CD4-positive, alpha-beta T cell (primary cell): Measurements from ENCODE around the gene CEP70. TPM values are rescaled to one million over a fixed set of nuclear protein-coding genes. Genes with fewer than 3 reads are reported as not detected.

Source experiments
- ATAC-seq: fragments of 200-7000 bp; cut with Tn5 transposase; one replicate; pipeline ENCODE4 v1.10.0; 2022; ENCODE audit warnings: mild to moderate bottlenecking; ENCODE audit not compliant: poor library complexity
- CTCF ChIA-PET: fragments of 350-600 bp; sonication (Branson Sonifier 250); formaldehyde crosslinking; loops from one replicate; lab custom pipeline; 2021; ENCODE audit warnings: antibody characterized with exemption, inconsistent platforms; lab: Charles Lee
- POLR2A ChIA-PET: fragments of 350-600 bp; sonication (Branson Sonifier 250); formaldehyde crosslinking; loops from one replicate; lab custom pipeline; 2021; ENCODE audit warnings: antibody characterized with exemption, inconsistent platforms; lab: Charles Lee
- DNase-seq, 14 experiments: peaks; one replicate each; pipeline ENCODE4 v3.0.0-alpha.2; 2013 to 2020; ENCODE audit warnings: mixed read lengths in 2 of 14
- H3K27ac ChIP-seq, 2 donors: one replicate each; pipeline versions ENCODE4 v1.5.1 to v1.7.0; 2013; ENCODE audit warnings: low read length in 2 of 2, low read depth in 1 of 2, mild to moderate bottlenecking in 1 of 2
- H3K27me3 ChIP-seq, 2 experiments: 1 replicate in 1 of 2; 2 replicates in 1 of 2; pipeline versions ENCODE4 v1.6.1 to v1.7.0; 2013; ENCODE audit warnings: low read length in 2 of 2, control low read depth in 1 of 2, mild to moderate bottlenecking in 1 of 2, moderate library complexity in 1 of 2; ENCODE audit not compliant: insufficient read depth in 2 of 2, control insufficient read depth in 1 of 2
- H3K36me3 ChIP-seq: one replicate; pipeline ENCODE4 v1.6.1; 2013; ENCODE audit warnings: low read length, control low read depth; ENCODE audit not compliant: insufficient read depth
- H3K4me1 ChIP-seq: one replicate; pipeline ENCODE4 v1.6.1; 2013; ENCODE audit warnings: low read length, control low read depth; ENCODE audit not compliant: insufficient read depth
- H3K4me3 ChIP-seq: one replicate; pipeline ENCODE4 v1.5.1; 2013; ENCODE audit warnings: mild to moderate bottlenecking, low read length, moderate library complexity
- H3K9me3 ChIP-seq, 2 experiments: 1 replicate in 1 of 2; 2 replicates in 1 of 2; pipeline versions ENCODE4 v1.6.1 to v1.7.0; 2013; ENCODE audit warnings: low read length in 2 of 2, mild to moderate bottlenecking in 2 of 2, control low read depth in 1 of 2, moderate library complexity in 1 of 2; ENCODE audit not compliant: control insufficient read depth in 1 of 2, insufficient read depth in 1 of 2
- H3K27ac Mint-ChIP-seq: one replicate; pipeline ENCODE4 v1.8.0; 2020; ENCODE audit warnings: mixed read lengths
- H3K27me3 Mint-ChIP-seq: one replicate; pipeline ENCODE4 v1.8.0; 2021; ENCODE audit warnings: mixed read lengths
- H3K36me3 Mint-ChIP-seq: one replicate; pipeline ENCODE4 v1.8.0; 2021; ENCODE audit warnings: low read depth, mixed read lengths
- H3K4me1 Mint-ChIP-seq: one replicate; pipeline ENCODE4 v1.8.0; 2021; ENCODE audit warnings: low read depth, mixed read lengths
- H3K4me3 Mint-ChIP-seq: one replicate; pipeline ENCODE4 v1.8.0; 2020; ENCODE audit warnings: mild to moderate bottlenecking, mixed read lengths
- H3K9me3 Mint-ChIP-seq: one replicate; pipeline ENCODE4 v1.8.0; 2020; ENCODE audit warnings: mixed read lengths
- intact Hi-C, 2 experiments: fragments of 100-400 bp; cut with DNase I in 1 of 2; cut with micrococcal nuclease in 1 of 2; formaldehyde crosslinking; loops; one replicate each; pipeline versions ENCODE4 v1.15.1 to v1.9.0; 2023 to 2025; cut with DNase I, micrococcal nuclease
- total RNA-seq, 174 experiments: library from RNA in 2 of 174; stranded (reverse) in 2 of 174; gene quantifications; one replicate each; pipeline ENCODE4 v1.2.3 and lab custom pipeline; 2021 to 2026
- TF ChIP-seq, protein P1 (sequence below): fragments of 200-600 bp; IDR thresholded peaks from one replicate; pipeline ENCODE4 v1.8.0; 2022; ENCODE audit warnings: antibody characterized with exemption, mild to moderate bottlenecking

Gene CEP70
- total RNA-seq, 2 experiments from 2014 or later, result 21.5 to 23.0 TPM

- no peaks in the 10 kb centered on the region for H3K27me3 Mint-ChIP-seq
- H3K36me3 ChIP-seq, result no peaks in the 10 kb centered on the region
- H3K9me3 ChIP-seq, result no peaks in the 10 kb centered on the region
- ATAC-seq, result no peak
- intact Hi-C loops, result loop anchor here (1.0 to 10.0 kb wide), 11 partner anchors 14 to 1730 kb away; partner anchors contain the start of genes FAIM (in 2 of the 2), MRPS22 (in 2 of the 2), PIK3CB (in 2 of the 2) and ARMC8 (in 1 of the 2)
- ChIA-PET CTCF (interaction anchor here (0.8 to 2.6 kb wide), 12 partner anchors 11 to 341 kb away, joined by 3 to 64 read pairs (median 6); partner anchors contain the start of gene FAIM), POLR2A (interaction anchor here (0.5 to 3.3 kb wide), 14 partner anchors 10 to 795 kb away, joined by 3 to 75 read pairs (median 6); partner anchors contain the start of genes COPB2, FAIM and PIK3CB)
- H3K27me3 ChIP-seq, result no peaks in the 10 kb centered on the region
- H3K27ac ChIP-seq, result peak overlapping the region; percentile 84 to 94
- H3K4me1 ChIP-seq, result peaks cover 21% of the 10 kb centered on the region
- peak overlapping the region; percentile 89 for H3K4me3 ChIP-seq
- TF ChIP-seq, protein P1, sequence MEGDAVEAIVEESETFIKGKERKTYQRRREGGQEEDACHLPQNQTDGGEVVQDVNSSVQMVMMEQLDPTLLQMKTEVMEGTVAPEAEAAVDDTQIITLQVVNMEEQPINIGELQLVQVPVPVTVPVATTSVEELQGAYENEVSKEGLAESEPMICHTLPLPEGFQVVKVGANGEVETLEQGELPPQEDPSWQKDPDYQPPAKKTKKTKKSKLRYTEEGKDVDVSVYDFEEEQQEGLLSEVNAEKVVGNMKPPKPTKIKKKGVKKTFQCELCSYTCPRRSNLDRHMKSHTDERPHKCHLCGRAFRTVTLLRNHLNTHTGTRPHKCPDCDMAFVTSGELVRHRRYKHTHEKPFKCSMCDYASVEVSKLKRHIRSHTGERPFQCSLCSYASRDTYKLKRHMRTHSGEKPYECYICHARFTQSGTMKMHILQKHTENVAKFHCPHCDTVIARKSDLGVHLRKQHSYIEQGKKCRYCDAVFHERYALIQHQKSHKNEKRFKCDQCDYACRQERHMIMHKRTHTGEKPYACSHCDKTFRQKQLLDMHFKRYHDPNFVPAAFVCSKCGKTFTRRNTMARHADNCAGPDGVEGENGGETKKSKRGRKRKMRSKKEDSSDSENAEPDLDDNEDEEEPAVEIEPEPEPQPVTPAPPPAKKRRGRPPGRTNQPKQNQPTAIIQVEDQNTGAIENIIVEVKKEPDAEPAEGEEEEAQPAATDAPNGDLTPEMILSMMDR, result peak; percentile 40
- no peak for DNase-seq
- H3K36me3 Mint-ChIP-seq, result peaks cover 9% of the 10 kb centered on the region
- peak overlapping the region; percentile 94 for H3K4me3 Mint-ChIP-seq
- H3K27ac Mint-ChIP-seq, result peak overlapping the region; percentile 96
- H3K9me3 Mint-ChIP-seq, result no peaks in the 10 kb centered on the region
- peaks cover 13% of the 10 kb centered on the region for H3K4me1 Mint-ChIP-seq
Measured at GRCh38 chr3:138594935-138595610, 1.0 kb upstream of the CEP70 start.

GRCh38 chr3:138593488-138594149, 441 bp downstream of the CEP70 start:
- peak overlapping the region; percentile 94 for H3K4me3 Mint-ChIP-seq
- peak in 1 of 14 experiments; percentile 14 for DNase-seq
- Histone ChIP-seq H3K9me3 (no peaks in the 10 kb centered on the region), H3K27ac (peak overlapping the region; percentile 84 to 94), H3K27me3 (no peaks in the 10 kb centered on the region), H3K36me3 (no peaks in the 10 kb centered on the region), H3K4me1 (peaks cover 21% of the 10 kb centered on the region), H3K4me3 (peak overlapping the region; percentile 89)
- intact Hi-C loops, result loop anchor here (1.0 to 10.0 kb wide), 11 partner anchors 15 to 1729 kb away; partner anchors contain the start of genes FAIM (in 2 of the 2), MRPS22 (in 2 of the 2), PIK3CB (in 2 of the 2) and ARMC8 (in 1 of the 2)
- CTCF ChIA-PET, result interaction anchor here (1.0 to 2.6 kb wide), 8 partner anchors 12 to 343 kb away, joined by 3 to 64 read pairs (median 6); partner anchors contain the start of gene FAIM
- H3K27ac Mint-ChIP-seq, result peak overlapping the region; percentile 96
- TF ChIP-seq, protein P1, result no peak
- H3K9me3 Mint-ChIP-seq, result no peaks in the 10 kb centered on the region
- H3K36me3 Mint-ChIP-seq, result peaks cover 15% of the 10 kb centered on the region
- H3K4me1 Mint-ChIP-seq, result peaks cover 13% of the 10 kb centered on the region
- H3K27me3 Mint-ChIP-seq, result no peaks in the 10 kb centered on the region
- ATAC-seq, result peak; percentile 1
- POLR2A ChIA-PET, result interaction anchor here (0.6 to 3.3 kb wide), 22 partner anchors 8 to 796 kb away, joined by 3 to 75 read pairs (median 4); partner anchors contain the start of genes ARMC8, COPB2, DBR1 and FAIM

GRCh38 chr3:138591392-138591791, 2.7 kb downstream of the CEP70 start:
- intact Hi-C loops, result loop anchor here (5.0 to 10.0 kb wide), 7 partner anchors 106 to 1727 kb away; partner anchors contain the start of genes MRPS22 (in 2 of the 2), ARMC8 (in 1 of the 2), NCK1 (in 1 of the 2) and NME9 (in 1 of the 2)
- H3K9me3 Mint-ChIP-seq, result no peaks in the 10 kb centered on the region
- DNase-seq (no peak), ATAC-seq (no peak)
- Histone ChIP-seq H3K4me1 (peaks cover 21% of the 10 kb centered on the region), H3K27me3 (no peaks in the 10 kb centered on the region), H3K36me3 (no peaks in the 10 kb centered on the region), H3K9me3 (no peaks in the 10 kb centered on the region), H3K27ac (no peak overlapping the region), H3K4me3 (no peak overlapping the region)
- H3K27me3 Mint-ChIP-seq, result no peaks in the 10 kb centered on the region
- ChIA-PET CTCF (interaction anchor here (0.8 to 2.4 kb wide), 4 partner anchors 17 to 332 kb away, joined by 3 to 12 read pairs (median 4); partner anchors contain the start of gene FAIM), POLR2A (interaction anchor here (1.0 to 1.4 kb wide), 3 partner anchors 10 to 18 kb away, joined by 3 to 4 read pairs (median 3); no protein-coding TSS in a partner anchor)
- no peak overlapping the region for H3K27ac Mint-ChIP-seq
- peaks cover 24% of the 10 kb centered on the region for H3K36me3 Mint-ChIP-seq
- TF ChIP-seq, protein P1, result no peak
- H3K4me1 Mint-ChIP-seq, result peaks cover 13% of the 10 kb centered on the region
- no peak overlapping the region for H3K4me3 Mint-ChIP-seq
